CD4-positive, alpha-beta T cell (primary cell): ENCODE data around the gene HDAC3. TPM values are rescaled to one million over a fixed set of nuclear protein-coding genes. Genes with fewer than 3 reads are reported as not detected.

Source experiments
- ATAC-seq: fragments of 200-7000 bp; cut with Tn5 transposase; one replicate; pipeline ENCODE4 v1.10.0; 2022; ENCODE audit warnings: mild to moderate bottlenecking; ENCODE audit not compliant: poor library complexity
- CTCF ChIA-PET: fragments of 350-600 bp; sonication (Branson Sonifier 250); formaldehyde crosslinking; loops from one replicate; lab custom pipeline; 2021; ENCODE audit warnings: antibody characterized with exemption, inconsistent platforms; lab: Charles Lee
- POLR2A ChIA-PET: fragments of 350-600 bp; sonication (Branson Sonifier 250); formaldehyde crosslinking; loops from one replicate; lab custom pipeline; 2021; ENCODE audit warnings: antibody characterized with exemption, inconsistent platforms; lab: Charles Lee
- DNase-seq, 14 experiments: peaks; one replicate each; pipeline ENCODE4 v3.0.0-alpha.2; 2013 to 2020; ENCODE audit warnings: mixed read lengths in 2 of 14
- H3K27ac ChIP-seq, 2 donors: one replicate each; pipeline versions ENCODE4 v1.5.1 to v1.7.0; 2013; ENCODE audit warnings: low read length in 2 of 2, low read depth in 1 of 2, mild to moderate bottlenecking in 1 of 2
- H3K27me3 ChIP-seq, 2 experiments: 1 replicate in 1 of 2; 2 replicates in 1 of 2; pipeline versions ENCODE4 v1.6.1 to v1.7.0; 2013; ENCODE audit warnings: low read length in 2 of 2, control low read depth in 1 of 2, mild to moderate bottlenecking in 1 of 2, moderate library complexity in 1 of 2; ENCODE audit not compliant: insufficient read depth in 2 of 2, control insufficient read depth in 1 of 2
- H3K36me3 ChIP-seq: one replicate; pipeline ENCODE4 v1.6.1; 2013; ENCODE audit warnings: low read length, control low read depth; ENCODE audit not compliant: insufficient read depth
- H3K4me1 ChIP-seq: one replicate; pipeline ENCODE4 v1.6.1; 2013; ENCODE audit warnings: low read length, control low read depth; ENCODE audit not compliant: insufficient read depth
- H3K4me3 ChIP-seq: one replicate; pipeline ENCODE4 v1.5.1; 2013; ENCODE audit warnings: mild to moderate bottlenecking, low read length, moderate library complexity
- H3K9me3 ChIP-seq, 2 experiments: 1 replicate in 1 of 2; 2 replicates in 1 of 2; pipeline versions ENCODE4 v1.6.1 to v1.7.0; 2013; ENCODE audit warnings: low read length in 2 of 2, mild to moderate bottlenecking in 2 of 2, control low read depth in 1 of 2, moderate library complexity in 1 of 2; ENCODE audit not compliant: control insufficient read depth in 1 of 2, insufficient read depth in 1 of 2
- H3K27ac Mint-ChIP-seq: one replicate; pipeline ENCODE4 v1.8.0; 2020; ENCODE audit warnings: mixed read lengths
- H3K27me3 Mint-ChIP-seq: one replicate; pipeline ENCODE4 v1.8.0; 2021; ENCODE audit warnings: mixed read lengths
- H3K36me3 Mint-ChIP-seq: one replicate; pipeline ENCODE4 v1.8.0; 2021; ENCODE audit warnings: low read depth, mixed read lengths
- H3K4me1 Mint-ChIP-seq: one replicate; pipeline ENCODE4 v1.8.0; 2021; ENCODE audit warnings: low read depth, mixed read lengths
- H3K4me3 Mint-ChIP-seq: one replicate; pipeline ENCODE4 v1.8.0; 2020; ENCODE audit warnings: mild to moderate bottlenecking, mixed read lengths
- H3K9me3 Mint-ChIP-seq: one replicate; pipeline ENCODE4 v1.8.0; 2020; ENCODE audit warnings: mixed read lengths
- intact Hi-C, 2 experiments: fragments of 100-400 bp; cut with DNase I in 1 of 2; cut with micrococcal nuclease in 1 of 2; formaldehyde crosslinking; loops; one replicate each; pipeline versions ENCODE4 v1.15.1 to v1.9.0; 2023 to 2025; cut with DNase I, micrococcal nuclease
- total RNA-seq, 174 experiments: library from RNA in 2 of 174; stranded (reverse) in 2 of 174; gene quantifications; one replicate each; pipeline ENCODE4 v1.2.3 and lab custom pipeline; 2021 to 2026
- TF ChIP-seq, protein P1 (sequence below): fragments of 200-600 bp; IDR thresholded peaks from one replicate; pipeline ENCODE4 v1.8.0; 2022; ENCODE audit warnings: antibody characterized with exemption, mild to moderate bottlenecking

Gene HDAC3
- total RNA-seq, 2 experiments from 2014 or later, result 51.1 to 52.7 TPM

GRCh38 chr5:141674747-141675146 is 38.1 kb upstream of the HDAC3 start:
- Histone ChIP-seq H3K27ac (no peak overlapping the region), H3K9me3 (no peaks in the 10 kb centered on the region), H3K4me3 (no peak overlapping the region), H3K27me3 (no peaks in the 10 kb centered on the region), H3K4me1 (no peaks in the 10 kb centered on the region), H3K36me3 (no peaks in the 10 kb centered on the region)
- Mint-ChIP-seq H3K9me3 (no peaks in the 10 kb centered on the region), H3K36me3 (no peaks in the 10 kb centered on the region), H3K27me3 (no peaks in the 10 kb centered on the region), H3K4me3 (no peak overlapping the region), H3K4me1 (no peaks in the 10 kb centered on the region), H3K27ac (no peak overlapping the region)
- TF ChIP-seq, protein P1, sequence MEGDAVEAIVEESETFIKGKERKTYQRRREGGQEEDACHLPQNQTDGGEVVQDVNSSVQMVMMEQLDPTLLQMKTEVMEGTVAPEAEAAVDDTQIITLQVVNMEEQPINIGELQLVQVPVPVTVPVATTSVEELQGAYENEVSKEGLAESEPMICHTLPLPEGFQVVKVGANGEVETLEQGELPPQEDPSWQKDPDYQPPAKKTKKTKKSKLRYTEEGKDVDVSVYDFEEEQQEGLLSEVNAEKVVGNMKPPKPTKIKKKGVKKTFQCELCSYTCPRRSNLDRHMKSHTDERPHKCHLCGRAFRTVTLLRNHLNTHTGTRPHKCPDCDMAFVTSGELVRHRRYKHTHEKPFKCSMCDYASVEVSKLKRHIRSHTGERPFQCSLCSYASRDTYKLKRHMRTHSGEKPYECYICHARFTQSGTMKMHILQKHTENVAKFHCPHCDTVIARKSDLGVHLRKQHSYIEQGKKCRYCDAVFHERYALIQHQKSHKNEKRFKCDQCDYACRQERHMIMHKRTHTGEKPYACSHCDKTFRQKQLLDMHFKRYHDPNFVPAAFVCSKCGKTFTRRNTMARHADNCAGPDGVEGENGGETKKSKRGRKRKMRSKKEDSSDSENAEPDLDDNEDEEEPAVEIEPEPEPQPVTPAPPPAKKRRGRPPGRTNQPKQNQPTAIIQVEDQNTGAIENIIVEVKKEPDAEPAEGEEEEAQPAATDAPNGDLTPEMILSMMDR, result no peak
- intact Hi-C loops, result no loop called here
- POLR2A ChIA-PET, result no interaction called here
- CTCF ChIA-PET, result no interaction called here
- no peak for DNase-seq
- no peak for ATAC-seq

GRCh38 chr5:141672841-141673813 is 36.5 kb upstream of the HDAC3 start:
- no peaks in the 10 kb centered on the region for H3K27me3 ChIP-seq
- no peaks in the 10 kb centered on the region for H3K4me1 ChIP-seq
- H3K9me3 ChIP-seq, result no peaks in the 10 kb centered on the region
- Mint-ChIP-seq H3K4me3 (no peak overlapping the region), H3K36me3 (no peaks in the 10 kb centered on the region), H3K27ac (no peak overlapping the region), H3K9me3 (no peaks in the 10 kb centered on the region), H3K4me1 (no peaks in the 10 kb centered on the region), H3K27me3 (no peaks in the 10 kb centered on the region)
- no peak overlapping the region for H3K27ac ChIP-seq
- ATAC-seq (no peak), DNase-seq (no peak)
- TF ChIP-seq, protein P1, result no peak
- no peak overlapping the region for H3K4me3 ChIP-seq
- ChIA-PET CTCF (interaction anchor here (1.6 to 2.2 kb wide), 2 partner anchors 19 to 207 kb away, joined by 3 to 5 read pairs; no protein-coding TSS in a partner anchor), POLR2A (interaction anchor here (1.3 kb wide), 1 partner anchor 19 kb away, joined by 4 read pairs; no protein-coding TSS in a partner anchor)
- no peaks in the 10 kb centered on the region for H3K36me3 ChIP-seq
- intact Hi-C loops, result no loop called here

DNA sequence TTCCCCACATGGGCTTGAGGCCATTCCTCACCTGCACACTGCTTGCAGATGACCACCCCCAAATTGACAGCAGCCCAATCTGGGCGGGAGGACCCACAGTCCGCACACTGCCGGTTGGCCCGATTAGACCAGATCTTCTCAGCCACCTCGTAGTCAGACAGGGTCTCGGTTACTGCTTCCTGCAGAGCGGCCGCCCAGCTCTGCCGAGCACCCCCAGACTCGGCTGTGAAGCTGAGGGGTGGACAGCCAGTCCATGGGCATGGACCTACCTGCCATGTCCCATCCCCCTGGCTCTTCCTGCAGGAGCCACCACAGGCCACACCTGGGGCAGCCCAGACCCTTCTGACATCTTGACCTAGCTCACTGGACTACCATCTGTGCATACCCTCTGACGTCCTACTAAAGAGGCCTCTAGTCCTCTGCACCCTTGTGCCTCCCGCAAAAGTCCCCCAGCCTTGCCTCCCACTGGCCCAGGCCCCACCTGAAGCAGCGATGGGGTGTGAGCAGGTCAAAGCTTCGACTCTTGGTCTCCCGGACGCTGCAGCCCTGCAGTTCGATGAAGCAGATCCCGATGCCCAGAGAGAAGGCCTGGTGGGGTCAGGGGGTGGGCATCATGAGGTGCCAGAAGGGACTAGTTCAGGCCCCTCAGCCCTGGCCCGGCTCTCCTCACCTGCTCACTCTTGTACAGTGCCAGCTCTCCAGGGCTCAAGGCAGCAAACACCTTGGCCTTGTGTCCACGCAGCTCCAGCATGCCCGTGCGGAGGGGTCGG is 35.6 kb upstream of the HDAC3 start:
- H3K36me3 Mint-ChIP-seq, result no peaks in the 10 kb centered on the region
- ChIA-PET CTCF (interaction anchor here (1.6 to 2.2 kb wide), 2 partner anchors 20 to 207 kb away, joined by 3 to 5 read pairs; no protein-coding TSS in a partner anchor), POLR2A (interaction anchor here (1.3 kb wide), 1 partner anchor 20 kb away, joined by 4 read pairs; no protein-coding TSS in a partner anchor)
- H3K4me1 Mint-ChIP-seq, result no peaks in the 10 kb centered on the region
- no peak for ATAC-seq
- no peak overlapping the region for H3K4me3 Mint-ChIP-seq
- H3K27me3 Mint-ChIP-seq, result no peaks in the 10 kb centered on the region
- no peaks in the 10 kb centered on the region for H3K9me3 Mint-ChIP-seq
- Histone ChIP-seq H3K27me3 (no peaks in the 10 kb centered on the region), H3K9me3 (no peaks in the 10 kb centered on the region), H3K27ac (no peak overlapping the region), H3K4me3 (no peak overlapping the region), H3K4me1 (no peaks in the 10 kb centered on the region), H3K36me3 (no peaks in the 10 kb centered on the region)
- no peak overlapping the region for H3K27ac Mint-ChIP-seq
- no peak for DNase-seq
- intact Hi-C loops, result no loop called here
- TF ChIP-seq, protein P1, result no peak
